ENCODE measurements around the gene MPRIP. TPM values are rescaled to one million over a fixed set of nuclear protein-coding genes. Genes with fewer than 3 reads are reported as not detected.

Gene MPRIP
- total RNA-seq, 1 donor from 2014 or later, result 863 TPM

- Mint-ChIP-seq H3K27ac (ENCODE audit: unreplicated experiment) (no peak overlapping the region), H3K27me3 (ENCODE audit: unreplicated experiment) (peaks cover 2% of the 10 kb centered on the region), H3K4me1 (ENCODE audit: low read depth, unreplicated experiment) (peaks cover 44% of the 10 kb centered on the region), H3K36me3 (ENCODE audit: unreplicated experiment) (no peaks in the 10 kb centered on the region), H3K4me3 (ENCODE audit: unreplicated experiment) (no peak overlapping the region), H3K9me3 (ENCODE audit: unreplicated experiment) (peaks cover 11% of the 10 kb centered on the region)
- DNase-seq, result no peak
- no peak for TF ChIP-seq CTCF (IDR thresholded peaks at IDR 0.05; ENCODE audit: partially characterized antibody, unreplicated experiment)
Observed at GRCh38 chr17:17035920-17036523, 6.2 kb upstream of the MPRIP start.

- peaks cover 7% of the 10 kb centered on the region for H3K27me3 Mint-ChIP-seq (ENCODE audit: unreplicated experiment)
- no peak overlapping the region for H3K27ac Mint-ChIP-seq (ENCODE audit: unreplicated experiment)
- no peak overlapping the region for H3K4me3 Mint-ChIP-seq (ENCODE audit: unreplicated experiment)
- peaks cover 15% of the 10 kb centered on the region for H3K9me3 Mint-ChIP-seq (ENCODE audit: unreplicated experiment)
- no peak for TF ChIP-seq CTCF (IDR thresholded peaks at IDR 0.05; ENCODE audit: partially characterized antibody, unreplicated experiment)
- no peak for DNase-seq
- peaks cover 45% of the 10 kb centered on the region for H3K4me1 Mint-ChIP-seq (ENCODE audit: low read depth, unreplicated experiment)
- H3K36me3 Mint-ChIP-seq (ENCODE audit: unreplicated experiment), result no peaks in the 10 kb centered on the region
Observed at GRCh38 chr17:17036524-17036998, 5.7 kb upstream of the MPRIP start.

- Mint-ChIP-seq H3K27me3 (ENCODE audit: unreplicated experiment) (peaks cover 21% of the 10 kb centered on the region), H3K4me3 (ENCODE audit: unreplicated experiment) (no peak overlapping the region), H3K27ac (ENCODE audit: unreplicated experiment) (peak overlapping the region; percentile 33), H3K4me1 (ENCODE audit: low read depth, unreplicated experiment) (peaks cover 34% of the 10 kb centered on the region), H3K9me3 (ENCODE audit: unreplicated experiment) (peaks cover 21% of the 10 kb centered on the region), H3K36me3 (ENCODE audit: unreplicated experiment) (no peaks in the 10 kb centered on the region)
- DNase-seq, result no peak
- TF ChIP-seq CTCF (IDR thresholded peaks at IDR 0.05; ENCODE audit: partially characterized antibody, unreplicated experiment), result no peak
Observed at GRCh38 chr17:17039911-17040310, 2.3 kb upstream of the MPRIP start.

- H3K36me3 Mint-ChIP-seq (ENCODE audit: unreplicated experiment), result no peaks in the 10 kb centered on the region
- TF ChIP-seq CTCF (IDR thresholded peaks at IDR 0.05; ENCODE audit: partially characterized antibody, unreplicated experiment), result no peak
- H3K9me3 Mint-ChIP-seq (ENCODE audit: unreplicated experiment), result peaks cover 21% of the 10 kb centered on the region
- H3K27ac Mint-ChIP-seq (ENCODE audit: unreplicated experiment), result peak overlapping the region; percentile 98
- peaks cover 22% of the 10 kb centered on the region for H3K27me3 Mint-ChIP-seq (ENCODE audit: unreplicated experiment)
- peak overlapping the region; percentile 79 for H3K4me3 Mint-ChIP-seq (ENCODE audit: unreplicated experiment)
- H3K4me1 Mint-ChIP-seq (ENCODE audit: low read depth, unreplicated experiment), result peaks cover 27% of the 10 kb centered on the region
- DNase-seq, result peak; percentile 79
Observed at GRCh38 chr17:17041018-17041521, 1.2 kb upstream of the MPRIP start.
